GM23338 (cell line): ENCODE results near the gene TUG1.

Experiments used
- EZH2 ChIP-seq: fragments of 200-600 bp; sonication (generic); IDR thresholded peaks from one replicate; pipeline ENCODE4 v1.8.0; 2017; ENCODE audit warnings: antibody characterized with exemption, mild to moderate bottlenecking, low read depth; ENCODE audit not compliant: unreplicated experiment
- EZH2phosphoT487 ChIP-seq: fragments of 200-600 bp; sonication (generic); IDR thresholded peaks from one replicate; pipeline ENCODE4 v1.8.1; 2018; ENCODE audit warnings: antibody characterized with exemption; ENCODE audit not compliant: unreplicated experiment
- JUNB ChIP-seq: IDR thresholded peaks from one replicate; pipeline ENCODE4 v1.6.1; 2016; ENCODE audit warnings: antibody characterized with exemption; ENCODE audit not compliant: unreplicated experiment
- POLR2AphosphoS5 ChIP-seq: IDR thresholded peaks from 2 replicates; pipeline ENCODE4 v1.6.1; 2016; ENCODE audit warnings: antibody characterized with exemption, low read depth
- STAT1 ChIP-seq: IDR thresholded peaks from one replicate; pipeline ENCODE4 v1.6.1; 2016; ENCODE audit warnings: antibody characterized with exemption; ENCODE audit not compliant: unreplicated experiment
- TF ChIP-seq, protein P1 (sequence below), 2 experiments: fragments of 200-600 bp in 1 of 2; sonication (generic) in 1 of 2; conservative IDR thresholded peaks; 2 replicates each; pipeline versions ENCODE4 v1.5.1 to v1.6.1; 2016 to 2017; ENCODE audit warnings: antibody characterized with exemption in 2 of 2, low read depth in 2 of 2, mild to moderate bottlenecking in 2 of 2, moderate library complexity in 1 of 2
- TF ChIP-seq, protein P2 (sequence below): IDR thresholded peaks from one replicate; pipeline ENCODE4 v1.6.1; 2018; ENCODE audit warnings: antibody characterized with exemption; ENCODE audit not compliant: unreplicated experiment

DNA sequence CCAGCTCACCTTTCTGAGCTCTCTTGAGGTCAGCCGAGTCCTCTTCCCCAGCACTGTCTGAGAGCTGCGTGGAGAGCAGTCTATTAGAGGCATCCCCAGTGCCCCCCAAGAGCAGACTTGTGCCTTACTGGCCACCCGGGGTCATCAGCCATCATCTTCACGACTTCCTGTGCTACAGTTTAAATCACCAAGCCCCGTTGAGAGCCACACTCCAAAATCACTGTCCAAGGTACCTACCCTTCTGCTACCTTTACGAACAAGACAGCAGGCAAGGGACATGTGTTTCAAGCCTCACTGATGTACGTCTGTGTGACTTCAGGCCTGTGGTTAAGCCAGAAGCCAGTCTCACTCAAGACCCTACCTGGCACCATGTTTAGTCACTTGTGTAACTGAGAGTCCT lies 35.6 kb upstream of the TUG1 start:
- TF ChIP-seq EZH2phosphoT487 (no peak), POLR2AphosphoS5 (no peak), EZH2 (no peak), JUNB (no peak), STAT1 (no peak)
- TF ChIP-seq, protein P1, sequence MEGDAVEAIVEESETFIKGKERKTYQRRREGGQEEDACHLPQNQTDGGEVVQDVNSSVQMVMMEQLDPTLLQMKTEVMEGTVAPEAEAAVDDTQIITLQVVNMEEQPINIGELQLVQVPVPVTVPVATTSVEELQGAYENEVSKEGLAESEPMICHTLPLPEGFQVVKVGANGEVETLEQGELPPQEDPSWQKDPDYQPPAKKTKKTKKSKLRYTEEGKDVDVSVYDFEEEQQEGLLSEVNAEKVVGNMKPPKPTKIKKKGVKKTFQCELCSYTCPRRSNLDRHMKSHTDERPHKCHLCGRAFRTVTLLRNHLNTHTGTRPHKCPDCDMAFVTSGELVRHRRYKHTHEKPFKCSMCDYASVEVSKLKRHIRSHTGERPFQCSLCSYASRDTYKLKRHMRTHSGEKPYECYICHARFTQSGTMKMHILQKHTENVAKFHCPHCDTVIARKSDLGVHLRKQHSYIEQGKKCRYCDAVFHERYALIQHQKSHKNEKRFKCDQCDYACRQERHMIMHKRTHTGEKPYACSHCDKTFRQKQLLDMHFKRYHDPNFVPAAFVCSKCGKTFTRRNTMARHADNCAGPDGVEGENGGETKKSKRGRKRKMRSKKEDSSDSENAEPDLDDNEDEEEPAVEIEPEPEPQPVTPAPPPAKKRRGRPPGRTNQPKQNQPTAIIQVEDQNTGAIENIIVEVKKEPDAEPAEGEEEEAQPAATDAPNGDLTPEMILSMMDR (conservative IDR thresholded peaks at IDR 0.05; ENCODE audit: low read depth in 2 of 2), result no peak
- TF ChIP-seq, protein P2, sequence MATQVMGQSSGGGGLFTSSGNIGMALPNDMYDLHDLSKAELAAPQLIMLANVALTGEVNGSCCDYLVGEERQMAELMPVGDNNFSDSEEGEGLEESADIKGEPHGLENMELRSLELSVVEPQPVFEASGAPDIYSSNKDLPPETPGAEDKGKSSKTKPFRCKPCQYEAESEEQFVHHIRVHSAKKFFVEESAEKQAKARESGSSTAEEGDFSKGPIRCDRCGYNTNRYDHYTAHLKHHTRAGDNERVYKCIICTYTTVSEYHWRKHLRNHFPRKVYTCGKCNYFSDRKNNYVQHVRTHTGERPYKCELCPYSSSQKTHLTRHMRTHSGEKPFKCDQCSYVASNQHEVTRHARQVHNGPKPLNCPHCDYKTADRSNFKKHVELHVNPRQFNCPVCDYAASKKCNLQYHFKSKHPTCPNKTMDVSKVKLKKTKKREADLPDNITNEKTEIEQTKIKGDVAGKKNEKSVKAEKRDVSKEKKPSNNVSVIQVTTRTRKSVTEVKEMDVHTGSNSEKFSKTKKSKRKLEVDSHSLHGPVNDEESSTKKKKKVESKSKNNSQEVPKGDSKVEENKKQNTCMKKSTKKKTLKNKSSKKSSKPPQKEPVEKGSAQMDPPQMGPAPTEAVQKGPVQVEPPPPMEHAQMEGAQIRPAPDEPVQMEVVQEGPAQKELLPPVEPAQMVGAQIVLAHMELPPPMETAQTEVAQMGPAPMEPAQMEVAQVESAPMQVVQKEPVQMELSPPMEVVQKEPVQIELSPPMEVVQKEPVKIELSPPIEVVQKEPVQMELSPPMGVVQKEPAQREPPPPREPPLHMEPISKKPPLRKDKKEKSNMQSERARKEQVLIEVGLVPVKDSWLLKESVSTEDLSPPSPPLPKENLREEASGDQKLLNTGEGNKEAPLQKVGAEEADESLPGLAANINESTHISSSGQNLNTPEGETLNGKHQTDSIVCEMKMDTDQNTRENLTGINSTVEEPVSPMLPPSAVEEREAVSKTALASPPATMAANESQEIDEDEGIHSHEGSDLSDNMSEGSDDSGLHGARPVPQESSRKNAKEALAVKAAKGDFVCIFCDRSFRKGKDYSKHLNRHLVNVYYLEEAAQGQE, result peak; percentile 52
